Midbrain (tissue), 1 donor: Measurements from ENCODE around the gene EMCN.
"Not testable (repeated sequence)": the region's sequence is repeated elsewhere in the genome, so short reads cannot be mapped to it uniquely, and the experiment has no call there.

ENCODE experiments used
- DNase-seq: peaks from one replicate; lab custom pipeline; 2025; lab: John Stamatoyannopoulos, UW

Gene EMCN

GRCh38 chr4:100492129-100492528 lies 25.7 kb downstream of the EMCN start:
- DNase-seq, result no peak

DNA sequence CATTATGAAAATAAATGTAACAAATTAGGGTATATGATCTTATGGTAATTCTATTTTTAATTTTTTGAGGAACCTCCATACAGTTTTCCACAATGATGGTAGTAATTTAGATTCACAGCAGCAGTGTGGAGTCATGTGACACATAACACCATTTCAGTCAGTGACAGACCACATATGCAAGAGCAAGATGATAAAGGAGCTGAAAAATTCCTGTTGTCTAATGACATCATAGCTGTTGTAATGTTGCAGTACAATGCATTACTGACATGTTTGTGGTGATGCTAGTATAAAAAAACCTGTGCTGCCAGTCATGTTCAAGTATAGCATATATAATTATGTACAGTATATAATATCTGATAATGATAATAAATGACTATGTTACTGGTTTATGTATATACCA lies 28.5 kb downstream of the EMCN start:
- DNase-seq, result no peak

DNA sequence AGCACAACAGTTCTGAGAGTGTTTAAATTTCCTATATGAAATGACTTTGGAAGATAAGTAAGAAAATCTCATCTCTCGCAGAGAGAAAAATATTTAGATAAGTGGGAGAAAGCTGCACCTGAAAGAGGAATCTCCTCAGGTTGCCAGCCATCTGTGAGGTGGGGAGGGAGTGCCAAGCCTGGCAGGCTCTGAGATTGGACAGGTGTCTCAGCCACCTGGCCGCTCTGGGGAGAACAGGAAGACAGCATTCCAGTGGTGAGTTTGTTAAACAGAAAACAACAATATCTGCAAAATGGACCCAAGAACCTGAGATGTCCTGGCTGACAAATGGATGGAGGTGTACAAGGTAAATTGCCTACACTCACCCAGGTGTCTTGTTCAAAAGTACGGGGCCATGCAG lies 31.3 kb downstream of the EMCN start:
- no peak for DNase-seq

DNA sequence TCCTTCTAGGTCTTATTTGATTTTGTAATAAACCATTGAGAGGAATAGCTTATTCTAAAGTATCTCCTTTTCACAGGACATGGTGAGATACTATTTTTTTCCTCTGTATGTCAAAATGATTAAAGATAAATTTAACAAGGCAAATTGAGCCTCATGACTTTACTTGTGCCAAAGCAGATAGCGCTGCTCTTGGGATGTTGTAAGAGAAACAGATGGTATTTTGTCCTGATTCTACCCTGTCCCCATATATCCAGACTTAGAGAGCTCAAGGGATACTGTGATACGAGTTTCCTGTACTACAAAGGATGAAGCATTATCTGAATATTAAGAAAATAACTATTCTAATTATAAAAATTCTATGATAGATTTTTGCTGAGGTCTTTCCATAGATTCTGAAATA lies 34.0 kb downstream of the EMCN start:
- DNase-seq, result no peak

DNA sequence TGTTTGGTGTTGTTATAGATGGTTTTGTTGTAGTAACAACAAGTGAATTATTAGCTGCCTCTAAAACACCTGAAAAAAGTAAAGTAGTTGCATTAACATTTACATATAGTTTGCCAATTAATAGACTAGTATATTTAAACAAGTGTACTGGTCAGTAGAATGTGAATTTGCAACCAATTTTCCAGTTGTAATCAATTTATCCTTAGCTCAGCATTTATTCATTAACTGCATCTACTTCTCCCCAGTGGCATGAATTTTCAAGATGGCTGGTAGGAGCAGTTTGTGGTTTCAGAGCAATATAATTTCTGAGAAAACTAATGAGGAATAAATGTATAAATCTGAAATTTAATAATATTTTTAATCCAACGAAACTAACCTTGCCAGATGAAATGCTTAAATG lies 37.9 kb downstream of the EMCN start:
- no peak for DNase-seq

- DNase-seq, result no peak
Observed at GRCh38 chr4:100469555-100469954, 48.3 kb downstream of the EMCN start.

DNA sequence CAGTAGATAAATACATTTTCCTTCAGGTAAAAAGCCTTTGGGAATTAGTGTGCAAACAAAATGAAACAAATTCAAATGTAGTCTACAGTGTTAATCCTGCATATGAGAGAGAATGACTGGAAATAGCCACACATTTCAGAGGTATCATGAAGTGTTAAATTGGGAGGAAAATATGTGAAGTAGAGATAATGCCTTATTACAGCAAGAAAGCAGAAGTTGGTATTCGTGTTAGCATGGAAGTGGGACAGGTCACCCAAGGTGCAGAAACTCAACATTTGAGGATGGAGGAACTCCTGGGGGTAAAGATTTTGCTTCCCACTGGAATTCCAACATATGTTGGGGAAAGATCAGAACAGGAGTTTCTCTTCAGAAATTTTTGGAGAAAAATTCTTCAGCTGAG lies 51.3 kb downstream of the EMCN start:
- DNase-seq, result no peak

GRCh38 chr4:100461807-100462605 lies 55.8 kb downstream of the EMCN start:
- DNase-seq, result no peak

DNA sequence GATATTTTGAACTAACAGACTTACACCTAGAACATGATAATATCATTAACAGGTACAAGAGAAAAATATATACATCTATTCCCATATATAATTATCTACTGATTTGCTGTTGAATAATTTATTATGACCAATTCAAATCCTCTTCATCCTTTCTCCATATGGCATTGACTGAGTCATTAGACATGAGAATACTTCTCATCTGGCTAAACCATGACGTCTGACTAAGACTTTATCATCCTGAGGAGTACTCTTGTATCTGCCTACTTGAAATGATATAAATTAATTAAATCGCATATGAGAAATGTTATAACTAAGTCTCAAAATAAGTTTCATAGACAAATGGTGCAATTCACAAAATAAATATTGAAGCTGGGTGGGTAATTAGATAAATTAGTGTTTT lies 67.4 kb downstream of the EMCN start:
- DNase-seq, result no peak

GRCh38 chr4:100431416-100431815 lies 86.4 kb downstream of the EMCN start:
- no peak for DNase-seq

DNA sequence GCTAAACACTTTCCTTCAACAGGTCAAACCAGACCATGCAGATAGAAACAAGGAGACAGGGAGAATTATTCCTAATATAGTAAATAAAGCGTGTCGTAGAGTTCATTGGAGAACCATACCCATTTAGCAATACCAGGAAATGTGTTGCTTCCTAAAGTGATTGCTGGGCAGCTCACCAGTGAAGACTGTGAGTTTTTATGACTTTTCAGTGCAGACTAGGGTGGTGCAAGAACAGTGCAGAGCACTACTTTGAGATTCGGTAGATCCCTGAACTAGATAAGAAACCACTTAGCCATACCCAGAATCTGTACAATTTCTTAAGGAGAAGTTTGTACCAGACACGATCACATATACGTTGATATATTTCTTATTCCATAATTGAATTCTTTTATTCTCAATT lies 87.4 kb downstream of the EMCN start:
- no peak for DNase-seq

DNA sequence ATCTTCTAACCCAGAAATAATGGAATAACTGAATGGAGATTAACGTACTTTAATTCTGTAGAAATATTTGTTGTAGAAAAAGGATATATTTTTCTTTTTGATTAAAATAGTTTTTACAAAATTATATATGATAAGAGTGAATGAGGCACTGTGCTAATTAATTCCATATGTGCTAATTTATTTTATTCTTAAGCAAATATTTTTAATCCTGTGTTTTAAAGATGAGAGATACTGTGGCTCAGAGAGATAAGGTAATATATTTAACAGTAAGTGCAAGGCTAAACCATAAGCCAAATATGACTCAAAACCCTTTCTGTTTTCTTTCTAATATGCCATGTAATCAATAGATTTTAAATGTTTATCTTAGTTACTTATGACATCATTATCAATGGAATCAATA lies 88.2 kb downstream of the EMCN start:
- no peak for DNase-seq

DNA sequence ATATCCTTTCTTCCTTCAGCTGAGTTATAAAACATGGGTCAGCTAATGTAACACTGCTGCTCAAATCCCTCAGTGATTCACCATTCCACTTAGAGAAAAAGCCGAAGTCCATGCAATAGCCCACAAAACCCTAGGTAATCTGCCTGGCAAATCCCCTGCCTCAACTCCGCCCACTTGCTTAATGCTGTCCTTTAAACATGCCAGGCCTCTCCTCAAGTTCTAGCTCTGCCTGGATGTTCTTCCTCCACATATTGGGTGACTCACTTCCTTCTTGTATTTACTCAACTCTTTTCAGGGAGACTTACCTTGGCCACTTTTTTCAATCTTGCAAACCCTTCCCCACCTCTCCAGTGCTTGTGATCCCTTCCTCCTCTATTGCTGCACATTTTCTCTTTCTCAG lies 89.8 kb downstream of the EMCN start:
- no peak for DNase-seq

DNA sequence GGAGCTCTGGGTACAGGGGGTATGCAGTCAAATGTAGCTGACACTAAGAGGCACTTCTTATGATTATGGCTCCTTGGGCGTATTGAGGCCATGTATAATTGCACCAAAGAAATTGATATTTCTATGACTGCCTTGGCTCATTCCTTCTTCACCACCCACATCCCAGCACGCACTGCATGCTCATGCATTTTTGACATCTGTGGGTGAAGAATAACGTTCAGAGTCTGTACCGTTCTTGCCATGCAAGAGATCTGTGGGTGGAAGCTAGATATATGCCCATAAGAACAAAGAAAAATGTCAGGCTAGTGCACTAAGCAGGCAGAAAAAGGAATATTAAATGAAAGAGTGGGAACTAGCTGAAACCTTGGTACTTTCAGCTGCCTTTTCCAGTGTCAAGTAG lies 93.4 kb downstream of the EMCN start:
- no peak for DNase-seq

GRCh38 chr4:100422894-100423293 lies 94.9 kb downstream of the EMCN start:
- no peak for DNase-seq

- DNase-seq, result peak; percentile 7
Observed at GRCh38 chr4:100421361-100421978, 96.4 kb downstream of the EMCN start.

- no peak for DNase-seq
Observed at GRCh38 chr4:100420571-100420970, 97.3 kb downstream of the EMCN start.

GRCh38 chr4:100417565-100417964 lies 100.3 kb downstream of the EMCN start:
- DNase-seq, result no peak

DNA sequence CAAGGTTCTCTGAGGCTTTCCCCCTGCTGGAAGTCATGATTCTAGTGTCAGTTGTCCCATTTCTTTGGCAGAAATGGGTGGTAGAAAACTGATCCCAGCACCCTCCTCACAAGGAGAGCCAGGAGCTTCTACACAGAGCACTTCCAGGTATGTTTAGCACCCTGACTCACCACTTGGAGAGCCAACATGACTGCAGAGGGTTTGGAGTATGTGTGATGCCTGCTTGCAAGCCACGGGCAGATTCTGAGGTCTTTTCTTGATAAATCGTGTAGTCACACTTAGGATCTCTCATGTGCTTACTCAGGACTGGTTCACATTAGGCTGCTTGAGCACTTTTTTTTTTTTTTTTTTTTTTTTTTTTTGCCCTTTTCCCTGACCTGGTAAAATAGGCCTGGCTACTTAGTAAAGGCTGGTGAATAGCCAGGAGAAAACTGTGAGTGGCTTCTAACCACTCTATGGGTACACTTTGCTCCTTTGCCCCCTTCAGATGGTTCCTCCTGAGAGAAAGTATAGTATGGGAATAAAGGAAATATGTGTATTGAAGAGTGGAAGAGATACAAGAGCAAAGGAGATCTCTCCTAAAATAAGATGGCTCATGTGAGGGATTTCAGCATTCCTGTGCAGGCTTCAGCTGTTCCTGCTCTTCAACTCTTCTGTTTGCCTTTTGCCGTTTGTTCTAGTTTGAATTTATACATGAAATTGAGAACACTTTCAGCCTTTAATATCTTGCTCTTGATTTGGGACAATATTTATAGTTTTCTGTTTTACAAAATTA lies 103.6 kb downstream of the EMCN start:
- no peak for DNase-seq

GRCh38 chr4:100391863-100392262 lies 126.0 kb downstream of the EMCN start:
- no peak for DNase-seq

- no peak for DNase-seq
Observed at GRCh38 chr4:100391086-100391485, 126.7 kb downstream of the EMCN start.

DNA sequence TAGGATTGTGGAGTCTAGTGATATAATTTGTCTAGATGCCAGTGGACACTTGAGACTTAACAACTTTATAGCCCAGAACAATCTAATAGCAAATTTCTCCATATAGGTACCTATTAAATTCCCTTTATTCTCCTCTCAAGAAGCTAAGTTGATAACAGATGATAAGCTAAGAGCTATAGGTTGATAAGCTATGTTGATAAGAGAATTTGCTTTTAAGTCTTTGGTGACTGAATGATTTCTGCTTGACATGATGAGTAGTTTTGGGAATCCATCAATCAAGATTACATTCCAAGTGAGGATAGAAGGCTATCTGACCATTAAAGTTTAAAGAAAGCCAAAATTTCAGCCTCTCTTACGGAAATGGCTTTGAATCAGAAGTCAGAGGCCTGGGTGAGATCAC lies 131.6 kb downstream of the EMCN start:
- DNase-seq, result no peak

- DNase-seq, result not testable (repeated sequence)
Observed at GRCh38 chr4:100380401-100380800, 137.4 kb downstream of the EMCN start.
